Peyer's patch (tissue), 4 donors: ENCODE data around the gene BRPF1.

Source experiments
- CTCF ChIP-seq, 6 experiments: fragments of 450-650 bp in 4 of 6; fragments of 200-600 bp in 2 of 6; sonication (generic) in 1 of 6; IDR thresholded peaks; one replicate each; pipeline ENCODE4 v1.5.1; 2017 to 2019; ENCODE audit warnings: antibody characterized with exemption in 6 of 6, mild to moderate bottlenecking in 3 of 6, moderate library complexity in 1 of 6
- POLR2A ChIP-seq, 2 donors: fragments of 450-650 bp; IDR thresholded peaks; one replicate each; pipeline ENCODE4 v1.5.1; 2017; ENCODE audit warnings: antibody characterized with exemption in 2 of 2, mild to moderate bottlenecking in 2 of 2, moderate library complexity in 2 of 2

GRCh38 chr3:9716801-9717555 is 14.6 kb upstream of the BRPF1 start:
- TF ChIP-seq CTCF (IDR thresholded peaks at IDR 0.05) (no peak), POLR2A (IDR thresholded peaks at IDR 0.05) (no peak)
